Lower leg skin (tissue), 3 donors: ENCODE results near the gene AP1G1.

Experiments
- POLR2A ChIP-seq, 2 donors: fragments of 450-650 bp; IDR thresholded peaks; one replicate each; pipeline ENCODE4 v1.6.1; 2016 to 2017; ENCODE audit warnings: antibody characterized with exemption in 2 of 2, mild to moderate bottlenecking in 1 of 2, moderate library complexity in 1 of 2
- TF ChIP-seq, protein P1 (sequence below), 3 donors: fragments of 450-650 bp; IDR thresholded peaks; one replicate each; pipeline ENCODE4 v1.5.1; 2016; ENCODE audit warnings: antibody characterized with exemption in 3 of 3, mild to moderate bottlenecking in 3 of 3, moderate library complexity in 2 of 3

DNA sequence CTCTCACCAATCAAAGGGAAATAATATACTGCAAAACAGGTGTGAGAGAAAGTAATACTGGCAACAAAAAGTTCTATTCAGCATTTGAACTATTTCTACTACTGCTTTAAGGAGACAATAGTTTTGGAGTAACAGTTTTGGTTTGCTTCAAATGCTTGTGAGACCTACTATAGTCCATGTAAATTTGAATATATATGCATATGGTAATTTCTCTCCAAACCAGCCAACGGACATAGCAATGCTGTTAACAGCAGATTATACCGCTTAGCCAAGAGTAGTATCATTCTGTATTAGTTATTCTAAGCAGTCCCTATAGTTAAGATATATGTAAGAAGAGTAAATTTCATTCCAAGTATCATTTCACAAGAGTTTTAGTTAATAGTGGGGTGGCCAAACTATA, 102.6 kb downstream of the AP1G1 start:
- no peak for TF ChIP-seq POLR2A (IDR thresholded peaks at IDR 0.05)
- TF ChIP-seq, protein P1, sequence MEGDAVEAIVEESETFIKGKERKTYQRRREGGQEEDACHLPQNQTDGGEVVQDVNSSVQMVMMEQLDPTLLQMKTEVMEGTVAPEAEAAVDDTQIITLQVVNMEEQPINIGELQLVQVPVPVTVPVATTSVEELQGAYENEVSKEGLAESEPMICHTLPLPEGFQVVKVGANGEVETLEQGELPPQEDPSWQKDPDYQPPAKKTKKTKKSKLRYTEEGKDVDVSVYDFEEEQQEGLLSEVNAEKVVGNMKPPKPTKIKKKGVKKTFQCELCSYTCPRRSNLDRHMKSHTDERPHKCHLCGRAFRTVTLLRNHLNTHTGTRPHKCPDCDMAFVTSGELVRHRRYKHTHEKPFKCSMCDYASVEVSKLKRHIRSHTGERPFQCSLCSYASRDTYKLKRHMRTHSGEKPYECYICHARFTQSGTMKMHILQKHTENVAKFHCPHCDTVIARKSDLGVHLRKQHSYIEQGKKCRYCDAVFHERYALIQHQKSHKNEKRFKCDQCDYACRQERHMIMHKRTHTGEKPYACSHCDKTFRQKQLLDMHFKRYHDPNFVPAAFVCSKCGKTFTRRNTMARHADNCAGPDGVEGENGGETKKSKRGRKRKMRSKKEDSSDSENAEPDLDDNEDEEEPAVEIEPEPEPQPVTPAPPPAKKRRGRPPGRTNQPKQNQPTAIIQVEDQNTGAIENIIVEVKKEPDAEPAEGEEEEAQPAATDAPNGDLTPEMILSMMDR (IDR thresholded peaks at IDR 0.05) = no peak
